Stimulated activated CD4-positive, alpha-beta T cell treated with anti-CD3 and anti-CD28 coated beads, Interleukin-2, amount 100 ng/mL, for 24 hours (primary cell): ENCODE data around the gene MAGEB16.

Experiments used
- DNase-seq, 2 donors: peaks; one replicate each; pipeline ENCODE4 v3.0.0-alpha.2; 2020

MAGEB16 gene

DNA sequence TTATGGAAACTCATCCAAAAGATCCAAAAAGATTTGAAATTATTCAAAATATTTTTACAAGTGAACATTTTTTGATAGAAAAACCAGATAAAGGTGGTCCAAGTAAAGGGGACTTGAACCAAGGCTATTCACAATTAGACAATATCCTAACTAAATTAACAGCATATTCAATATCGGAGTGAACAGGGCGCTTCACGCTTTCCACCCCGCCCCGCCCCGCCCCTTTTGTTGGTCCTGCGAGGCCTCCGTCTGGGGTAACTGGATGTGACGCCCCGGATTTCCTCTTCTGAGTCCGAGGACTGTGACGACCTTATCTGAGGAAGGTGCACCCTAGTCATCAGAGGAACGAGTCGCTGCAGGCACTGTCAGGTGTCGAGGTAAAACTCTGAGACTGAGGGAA lies at the start of gene MAGEB16:
Gene MAGEB16 (plus strand): TSS at position 301 of the 400 bp plus-strand sequence. CDS start 3,855 bp downstream, outside the sequence.
- no peak for DNase-seq

- DNase-seq, result no peak
These were observed 24.1 kb upstream of the MAGEB16 start for GRCh38 chrX:35773958-35774564.

DNA sequence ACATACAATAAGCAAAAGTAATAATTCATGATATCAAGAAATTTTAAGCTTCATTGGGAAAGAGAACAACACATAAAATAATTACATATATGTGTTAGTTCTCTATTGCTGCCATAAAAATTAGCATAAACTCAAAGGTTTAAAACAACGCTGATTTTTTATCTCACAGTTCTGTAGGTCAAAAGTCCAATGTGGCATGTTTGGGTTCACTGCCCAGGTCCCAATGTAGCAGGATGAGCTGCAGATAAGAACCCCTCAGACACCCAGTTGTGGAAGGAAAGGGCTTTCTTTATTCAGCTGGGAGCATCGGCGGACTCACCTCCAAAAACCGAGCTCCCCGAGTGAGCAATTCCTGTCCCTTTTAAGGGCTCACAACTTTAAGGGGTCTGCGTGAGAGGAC lies 13.1 kb upstream of the MAGEB16 start:
- DNase-seq, result no peak

DNA sequence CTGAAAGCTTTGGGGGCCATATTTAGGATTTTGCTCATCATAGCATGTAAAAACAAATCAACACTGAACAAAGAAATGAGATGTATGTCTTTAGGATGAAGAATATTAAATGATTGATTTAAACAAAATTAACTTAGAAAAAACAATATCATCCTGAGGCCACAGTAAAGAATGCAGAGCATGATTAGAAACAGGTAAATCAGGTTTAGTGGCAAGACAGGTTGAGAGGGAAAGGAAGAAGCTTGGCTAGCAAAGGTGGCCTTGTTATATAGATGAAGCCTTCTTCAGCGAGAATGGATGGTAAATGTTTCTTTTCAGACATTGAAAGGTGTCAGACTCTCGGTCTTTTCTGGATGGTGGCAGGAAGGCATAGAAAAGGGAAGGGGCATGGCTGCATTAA lies 11.9 kb upstream of the MAGEB16 start:
- no peak for DNase-seq

GRCh38 chrX:35787867-35788266 lies 10.3 kb upstream of the MAGEB16 start:
- no peak for DNase-seq

- no peak for DNase-seq
These were observed 2.3 kb downstream of the MAGEB16 start for GRCh38 chrX:35800474-35800873.

- DNase-seq, result no peak
These were observed 11.6 kb downstream of the MAGEB16 start for GRCh38 chrX:35809781-35810180.

GRCh38 chrX:35819241-35819640 lies 21.1 kb downstream of the MAGEB16 start:
- no peak for DNase-seq

DNA sequence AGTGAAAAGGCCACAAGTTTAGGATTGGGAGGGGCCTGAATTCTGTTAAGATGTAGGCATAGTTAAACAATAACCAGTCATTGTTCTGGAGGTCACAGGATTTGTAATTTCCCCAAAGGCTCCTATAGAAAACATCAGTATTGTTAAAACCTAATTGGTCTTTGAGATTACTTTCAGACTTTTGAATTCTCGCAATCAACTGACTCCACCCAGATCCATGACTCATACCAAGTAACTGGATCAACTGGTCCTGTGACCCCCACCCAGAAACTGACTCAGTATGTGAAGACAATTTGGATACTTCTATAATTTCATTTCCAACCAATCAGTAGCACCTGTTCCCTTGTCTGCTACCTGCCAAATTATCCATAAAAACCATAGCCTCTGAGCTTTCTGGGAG lies 28.4 kb downstream of the MAGEB16 start:
- DNase-seq, result no peak

GRCh38 chrX:35829501-35829900 lies 31.4 kb downstream of the MAGEB16 start:
- DNase-seq, result no peak

GRCh38 chrX:35841872-35842271 lies 43.7 kb downstream of the MAGEB16 start:
- no peak for DNase-seq

DNA sequence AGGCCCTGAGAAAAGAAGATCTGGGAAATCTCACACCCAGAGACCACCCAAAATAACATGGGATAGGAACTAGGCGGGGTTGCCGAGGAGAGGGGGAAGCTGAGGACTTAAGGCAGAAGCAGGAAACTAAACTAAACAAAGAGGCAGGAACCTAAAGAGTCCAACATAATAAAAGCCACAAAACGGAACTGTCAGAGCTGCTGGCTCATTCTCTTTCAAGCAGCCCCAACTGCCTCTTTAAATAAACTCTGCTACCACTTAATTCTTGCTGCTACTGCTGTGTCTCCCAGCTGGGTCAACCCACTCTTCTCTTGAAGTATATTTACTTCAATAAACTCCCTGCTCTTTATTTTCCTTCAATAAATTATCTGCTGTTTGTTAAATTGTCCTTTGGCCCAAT lies 44.5 kb downstream of the MAGEB16 start:
- DNase-seq, result no peak

DNA sequence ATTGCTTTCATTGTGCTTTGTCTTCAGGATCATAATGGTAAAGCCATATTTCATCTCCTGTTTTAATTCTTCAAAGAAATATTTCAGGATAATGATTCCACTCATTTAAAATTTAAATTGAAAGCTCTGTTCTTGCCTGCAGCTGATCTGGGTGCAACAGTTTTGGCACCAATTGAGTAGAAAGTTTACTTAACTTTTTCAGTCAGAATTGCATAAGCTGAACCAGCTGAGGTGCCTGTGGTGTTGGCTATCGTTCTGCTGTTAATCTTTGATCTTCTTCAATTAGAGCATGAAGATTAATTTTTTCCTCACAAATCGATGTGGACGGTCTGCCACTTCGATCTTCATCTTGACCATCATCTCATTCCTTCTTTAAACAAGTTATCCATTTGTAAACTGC lies 49.6 kb downstream of the MAGEB16 start:
- no peak for DNase-seq
